GM18519 (cell line): Measurements from ENCODE around the gene PDAP1.
A peak's percentile ranks its signal among the peaks of the same experiment; 100 is the strongest.
"Not testable (repeated sequence)": the region's sequence is repeated elsewhere in the genome, so short reads cannot be mapped to it uniquely, and the experiment has no call there.

ENCODE experiments used
- ATAC-seq: cut with Tn5 transposase; IDR thresholded peaks from one replicate; pipeline ENCODE4 v1.9.1; 2021; ENCODE audit warnings: mild to moderate bottlenecking, moderate library complexity; ENCODE audit not compliant: unreplicated experiment, low FRiP score

The PDAP1 gene, protein sequence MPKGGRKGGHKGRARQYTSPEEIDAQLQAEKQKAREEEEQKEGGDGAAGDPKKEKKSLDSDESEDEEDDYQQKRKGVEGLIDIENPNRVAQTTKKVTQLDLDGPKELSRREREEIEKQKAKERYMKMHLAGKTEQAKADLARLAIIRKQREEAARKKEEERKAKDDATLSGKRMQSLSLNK

DNA sequence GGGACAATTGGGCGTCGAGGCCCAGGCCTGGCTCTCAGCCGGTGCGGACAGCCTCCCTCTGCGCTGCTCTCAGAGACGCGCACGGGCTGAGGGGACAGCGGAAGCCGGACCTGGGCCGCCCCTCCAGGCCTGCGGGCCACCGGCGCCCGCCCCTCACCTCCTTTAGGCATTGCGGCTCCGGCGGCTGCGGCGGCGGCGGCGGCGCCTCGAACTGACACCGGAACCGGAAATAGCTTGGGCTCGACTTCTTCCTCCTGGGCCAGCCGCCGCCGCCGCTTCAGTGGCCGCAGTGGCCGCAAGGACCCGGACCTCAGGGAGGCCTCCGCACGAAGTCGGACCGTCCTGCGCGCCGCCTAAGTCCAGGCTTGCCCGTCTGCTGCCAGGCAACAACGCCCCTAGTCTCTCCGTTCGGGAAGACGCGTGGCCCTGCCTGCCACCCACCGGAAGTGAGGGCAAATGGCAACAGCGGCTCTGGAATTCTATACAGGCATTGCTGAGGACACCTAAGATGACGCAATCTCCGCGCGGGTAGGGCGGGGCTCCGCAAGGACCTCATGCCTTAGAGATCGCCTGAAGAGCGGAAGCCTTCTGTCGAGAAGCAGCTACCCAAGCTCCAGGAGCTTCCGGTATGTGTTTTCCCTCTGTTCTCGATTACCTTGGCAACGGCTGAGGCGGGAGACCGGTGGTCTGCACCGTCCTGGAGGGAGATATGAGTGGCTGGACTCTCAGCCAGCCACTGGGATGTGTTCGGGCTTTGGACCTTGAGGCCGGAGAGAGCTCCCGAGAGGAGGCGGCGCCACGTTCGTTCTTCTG is at the start of gene PDAP1, which contains the start of gene BUD31:
Gene PDAP1, minus strand, starts transcription at position 219 of the 813 bp plus-strand sequence. Its CDS starts 49 bp downstream, at position 170.
Gene BUD31, plus strand, starts transcription at position 591 of the 813 bp plus-strand sequence. CDS start 2,124 bp downstream, outside the sequence.
- ATAC-seq: peak; percentile 73

DNA sequence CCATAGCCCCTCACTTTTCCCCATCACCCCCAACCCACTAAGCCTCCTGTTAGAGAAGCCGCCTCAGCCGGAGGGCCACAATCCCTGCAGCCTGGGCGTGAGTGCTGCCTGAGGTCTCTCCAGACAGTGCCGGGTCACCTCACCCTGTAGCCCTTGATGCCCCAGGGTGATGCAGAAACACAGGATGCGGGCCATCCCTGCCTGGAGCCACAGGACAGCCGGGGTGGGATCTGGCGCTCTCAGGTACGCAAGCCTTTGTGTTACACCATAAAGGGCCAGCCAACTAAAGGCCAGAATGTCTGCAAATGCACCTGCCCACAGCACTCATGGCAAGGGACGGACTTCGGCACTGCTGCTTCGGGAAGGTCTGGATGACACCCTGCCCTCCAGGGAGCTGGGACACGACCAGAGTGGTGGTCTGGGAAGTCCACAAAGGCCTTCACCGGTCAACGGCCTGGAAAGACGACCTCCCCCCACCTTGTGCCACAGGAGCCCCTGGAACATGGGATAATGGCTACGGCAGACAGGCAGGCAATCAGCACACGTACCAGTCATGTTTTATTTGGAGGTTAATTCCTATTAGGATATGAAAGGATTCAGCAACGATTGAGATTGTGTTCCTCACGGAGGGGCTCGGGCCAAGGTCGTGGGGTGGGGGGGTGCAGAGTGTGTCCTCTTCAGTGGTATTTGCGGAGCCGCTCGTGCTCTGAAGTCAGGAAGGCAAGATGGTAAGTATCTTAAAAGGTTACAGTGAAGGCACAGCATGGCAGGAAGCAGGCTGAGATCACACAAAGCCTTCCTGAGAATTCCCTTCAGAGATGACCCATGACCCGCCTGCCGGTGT is 49.5 kb upstream of the PDAP1 start:
- ATAC-seq: no peak

- no peak for ATAC-seq
Observed at GRCh38 chr7:99457050-99457649, 48.8 kb upstream of the PDAP1 start.

DNA sequence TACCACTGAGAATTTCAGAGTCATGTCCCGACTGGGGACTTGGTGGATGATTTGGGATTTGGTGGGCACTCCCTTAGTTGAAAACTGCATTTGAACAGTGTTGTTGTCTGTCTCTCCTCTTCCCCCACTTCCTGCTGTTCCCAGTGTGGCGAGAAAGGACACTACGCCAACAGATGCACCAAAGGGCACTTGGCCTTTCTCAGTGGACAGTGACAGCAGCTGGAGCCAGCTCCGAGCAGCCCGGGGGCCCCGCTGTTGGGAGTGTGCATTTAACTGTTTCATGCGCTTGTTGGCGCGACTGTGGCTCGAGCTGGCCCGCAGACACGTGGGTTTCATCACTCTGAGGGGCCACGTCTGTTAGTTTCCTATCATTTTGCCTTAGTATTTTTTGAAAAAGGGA is 47.9 kb upstream of the PDAP1 start:
- no peak for ATAC-seq

GRCh38 chr7:99455874-99456273 is 47.5 kb upstream of the PDAP1 start:
- no peak for ATAC-seq

GRCh38 chr7:99453105-99453504 is 44.7 kb upstream of the PDAP1 start:
- ATAC-seq: no peak

GRCh38 chr7:99452541-99452940 is 44.1 kb upstream of the PDAP1 start:
- ATAC-seq: no peak

- no peak for ATAC-seq
Observed at GRCh38 chr7:99451936-99452335, 43.5 kb upstream of the PDAP1 start.

GRCh38 chr7:99449326-99449725 is 40.9 kb upstream of the PDAP1 start:
- ATAC-seq: no peak

GRCh38 chr7:99448855-99449254 is 40.5 kb upstream of the PDAP1 start:
- no peak for ATAC-seq

DNA sequence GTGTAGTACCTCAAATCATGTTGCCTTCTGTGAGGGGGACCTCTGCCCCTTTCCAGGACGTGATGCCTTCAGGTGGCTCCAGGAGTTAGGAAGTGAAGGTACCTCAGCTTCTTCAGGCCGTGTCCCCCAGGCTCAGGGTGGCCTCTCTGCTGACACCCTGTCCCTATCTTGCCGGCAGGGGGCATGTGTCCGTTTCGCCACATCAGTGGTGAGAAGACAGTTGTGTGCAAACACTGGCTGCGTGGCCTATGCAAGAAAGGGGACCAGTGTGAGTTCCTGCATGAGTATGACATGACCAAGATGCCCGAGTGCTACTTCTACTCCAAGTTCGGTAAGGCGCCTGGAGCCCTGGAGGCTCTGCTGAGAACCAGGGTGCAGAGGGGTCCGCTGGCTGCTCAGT is 39.5 kb upstream of the PDAP1 start:
- ATAC-seq: no peak

GRCh38 chr7:99446096-99446495 is 37.7 kb upstream of the PDAP1 start:
- no peak for ATAC-seq

GRCh38 chr7:99440195-99440594 is 31.8 kb upstream of the PDAP1 start:
- ATAC-seq: no peak

DNA sequence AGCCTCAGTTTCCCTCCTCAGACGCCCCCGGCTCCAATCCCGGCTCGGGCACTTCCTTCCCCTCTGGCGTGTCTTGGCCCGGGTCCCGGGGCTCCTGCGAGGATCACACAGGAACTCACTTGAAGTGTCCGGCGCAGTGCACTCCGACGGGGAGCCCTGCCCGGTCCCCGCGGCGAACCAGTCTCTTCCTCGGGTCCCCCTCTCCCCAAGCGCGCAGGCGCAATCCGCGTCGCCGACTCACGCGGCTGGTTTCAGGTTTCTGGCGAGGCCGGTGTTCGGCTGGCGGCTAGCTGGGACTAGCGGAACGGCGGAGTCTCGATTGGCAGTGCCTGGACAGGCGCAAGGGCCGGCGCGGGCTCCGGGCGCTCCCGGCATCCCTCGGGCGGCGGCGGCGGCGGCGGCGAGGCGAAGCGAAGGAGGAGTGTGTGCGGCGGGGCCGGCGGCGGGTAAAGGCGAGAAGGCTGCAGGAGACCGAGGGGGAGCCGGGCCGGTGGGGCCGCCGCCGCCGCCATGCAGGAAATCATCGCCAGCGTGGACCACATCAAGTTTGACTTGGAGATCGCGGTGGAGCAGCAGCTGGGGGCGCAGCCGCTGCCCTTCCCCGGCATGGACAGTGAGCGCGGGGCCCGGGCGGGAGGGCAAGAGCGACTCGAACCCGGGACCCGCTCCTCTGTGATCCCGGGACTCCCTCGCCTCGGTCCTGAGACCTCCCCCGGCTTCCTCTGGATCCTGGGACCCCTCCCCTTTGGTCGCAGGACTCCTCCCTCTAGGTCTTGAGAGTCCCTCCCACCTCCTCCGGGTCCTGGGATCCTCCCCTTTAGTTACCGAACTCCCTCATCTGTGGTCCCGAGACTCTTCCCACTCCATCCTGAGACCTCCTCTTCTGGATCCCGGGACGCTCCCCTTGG is 30.4 kb upstream of the PDAP1 start, which contains the start of the genes CPSF4 and PTCD1:
Gene CPSF4, plus strand, starts transcription at position 371 of the 908 bp plus-strand sequence. Its CDS starts 140 bp downstream, at position 511.
Gene PTCD1, minus strand, starts transcription at position 226 of the 908 bp plus-strand sequence. CDS start 3,556 bp downstream, outside the sequence.
- peak; percentile 86 for ATAC-seq

DNA sequence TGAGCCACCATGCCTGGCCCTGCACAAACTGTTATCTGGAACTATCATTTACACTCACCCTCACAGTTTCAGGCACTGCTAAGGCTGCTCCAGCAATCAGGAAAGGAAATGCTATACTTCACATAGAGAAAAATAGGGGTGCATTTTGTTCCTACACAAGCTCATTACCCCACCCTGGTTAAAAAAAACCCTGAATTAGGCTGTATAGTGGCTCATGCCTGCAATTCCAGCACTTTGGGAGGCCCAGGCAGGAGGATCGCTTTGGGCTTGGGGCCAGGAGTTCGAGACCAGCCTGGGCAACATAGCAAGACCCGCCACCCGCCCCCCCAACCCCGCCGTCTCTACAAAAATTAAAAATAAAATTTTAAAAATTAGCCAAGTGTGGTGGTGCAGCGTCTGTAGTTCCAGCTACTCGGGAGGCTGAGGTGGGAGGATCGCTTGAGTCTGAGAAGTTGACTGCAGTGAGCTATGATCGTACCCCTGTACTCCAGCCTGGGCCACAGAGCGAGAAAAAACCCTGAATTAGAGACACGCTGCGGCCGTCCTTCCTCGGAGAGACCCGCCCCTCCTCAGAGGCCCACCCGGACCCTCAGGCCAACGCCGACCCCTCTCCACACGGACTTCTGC is 29.7 kb upstream of the PDAP1 start:
- ATAC-seq: no peak

- ATAC-seq: no peak
Observed at GRCh38 chr7:99433158-99433557, 24.8 kb upstream of the PDAP1 start.

- not testable (repeated sequence) for ATAC-seq
Observed at GRCh38 chr7:99431756-99432540, 23.6 kb upstream of the PDAP1 start.

GRCh38 chr7:99429756-99430155 is 21.4 kb upstream of the PDAP1 start:
- ATAC-seq: no peak
